ENCODE measurements around the gene DLGAP1.
A peak's percentile ranks its signal among the peaks of the same experiment; 100 is the strongest.

The DLGAP1 gene

DNA sequence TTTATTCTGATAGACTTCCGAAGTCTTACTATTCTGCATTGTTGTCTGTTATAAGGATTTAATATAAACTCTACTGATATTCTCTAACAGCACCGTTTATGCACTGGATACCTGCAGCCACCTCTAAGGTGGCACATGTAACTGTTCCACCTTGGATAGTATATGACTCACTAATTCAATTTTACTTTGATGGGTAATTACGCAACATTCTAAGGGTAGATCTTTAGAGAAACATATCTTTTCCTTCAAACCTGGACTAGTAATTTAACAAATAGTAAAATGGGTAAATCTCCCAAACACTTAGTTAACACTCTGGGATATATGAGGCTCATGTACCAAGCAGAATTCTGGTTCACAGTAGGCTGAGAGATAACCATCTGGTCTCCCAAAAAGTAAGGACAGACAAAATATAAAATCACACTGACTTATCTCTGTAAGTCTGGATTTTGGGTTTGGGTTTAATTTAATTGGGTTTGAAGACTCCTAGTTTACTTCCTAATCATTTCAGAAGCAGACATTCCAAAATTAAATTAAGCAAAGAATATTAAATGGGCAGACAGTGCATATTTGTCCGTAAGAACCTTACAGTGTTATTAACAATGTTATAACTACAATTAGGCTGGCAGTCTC, 590.3 kb downstream of the DLGAP1 start:
- DNase-seq (ENCODE audit: low read depth): no peak

DNA sequence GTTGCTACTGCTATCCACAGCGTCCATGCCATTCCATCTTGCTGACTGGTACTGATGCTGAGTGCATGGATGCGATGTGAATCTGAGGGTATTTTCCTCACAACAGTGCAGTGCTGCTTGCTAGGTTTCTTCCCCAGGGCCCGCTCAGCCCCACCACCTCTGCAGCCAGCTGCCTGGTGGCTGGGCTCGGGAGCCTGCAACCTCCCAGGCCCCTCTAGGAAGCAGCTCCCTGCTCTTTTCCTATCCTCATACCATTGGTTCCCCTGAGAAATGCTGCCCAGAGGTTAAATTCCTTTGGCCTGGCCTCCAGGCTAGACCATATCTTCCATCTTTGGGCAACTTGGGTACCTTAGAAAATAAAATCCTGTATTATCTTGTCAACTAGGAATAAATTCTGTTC, 591.5 kb downstream of the DLGAP1 start:
- DNase-seq (ENCODE audit: low read depth): no peak

DNA sequence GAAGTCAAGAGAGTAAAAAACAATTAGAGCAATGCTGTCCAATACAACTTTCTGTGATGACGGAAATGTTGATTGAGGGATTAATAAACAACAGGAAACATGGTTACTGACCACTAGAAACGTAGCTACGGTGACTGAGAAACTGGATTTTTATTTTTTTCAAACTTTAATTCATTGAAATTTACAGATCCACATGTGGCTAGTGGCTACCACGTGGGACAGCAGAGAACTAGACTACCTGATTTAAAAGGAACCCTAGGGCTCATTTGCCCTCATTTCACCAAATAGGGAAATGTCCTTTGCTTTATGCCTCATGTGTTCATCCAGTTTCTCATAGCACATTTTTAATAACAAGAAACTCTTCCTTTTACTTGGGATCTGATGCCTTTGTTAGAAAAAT, 592.1 kb downstream of the DLGAP1 start:
- DNase-seq (ENCODE audit: low read depth): no peak

DNA sequence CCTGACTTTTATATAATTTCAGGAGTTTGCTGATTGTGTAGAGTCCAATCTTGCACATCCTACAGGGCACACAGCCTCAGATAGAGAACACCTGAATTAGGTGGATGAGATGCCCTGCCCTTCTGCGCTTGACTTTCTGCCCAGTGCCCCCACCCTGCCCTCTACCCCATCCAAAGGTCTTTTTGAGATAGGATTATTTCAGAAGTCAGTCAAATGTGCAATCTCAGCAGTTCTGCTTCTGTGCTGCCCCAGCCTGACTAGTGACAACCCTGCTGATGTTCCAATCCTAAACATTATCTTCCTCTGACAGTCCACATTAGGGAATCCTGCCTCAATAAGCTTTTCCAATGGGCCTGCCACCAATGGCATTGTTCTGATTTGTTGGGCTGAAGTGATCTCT, 593.6 kb downstream of the DLGAP1 start:
- no peak for DNase-seq (ENCODE audit: low read depth)

DNA sequence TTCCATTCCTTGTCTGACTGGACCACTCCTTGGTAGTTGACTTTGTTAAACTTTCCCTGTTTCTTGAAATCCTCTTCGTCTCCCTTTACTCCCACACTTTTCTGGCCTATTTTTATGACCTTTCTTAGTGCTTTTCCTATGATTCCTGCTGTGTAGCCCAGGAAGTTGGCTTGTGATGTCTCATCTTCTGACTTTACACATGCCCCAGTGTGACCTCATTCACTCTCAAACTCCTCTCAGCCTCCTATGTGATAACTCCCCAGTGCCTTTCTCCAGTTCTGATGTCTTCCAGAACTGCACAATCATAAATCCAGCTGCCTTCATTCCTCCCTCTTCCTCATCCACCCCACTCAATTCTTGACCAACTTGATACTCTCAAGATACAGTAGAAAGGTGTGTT, 597.6 kb downstream of the DLGAP1 start:
- DNase-seq (ENCODE audit: low read depth): peak; percentile 97

DNA sequence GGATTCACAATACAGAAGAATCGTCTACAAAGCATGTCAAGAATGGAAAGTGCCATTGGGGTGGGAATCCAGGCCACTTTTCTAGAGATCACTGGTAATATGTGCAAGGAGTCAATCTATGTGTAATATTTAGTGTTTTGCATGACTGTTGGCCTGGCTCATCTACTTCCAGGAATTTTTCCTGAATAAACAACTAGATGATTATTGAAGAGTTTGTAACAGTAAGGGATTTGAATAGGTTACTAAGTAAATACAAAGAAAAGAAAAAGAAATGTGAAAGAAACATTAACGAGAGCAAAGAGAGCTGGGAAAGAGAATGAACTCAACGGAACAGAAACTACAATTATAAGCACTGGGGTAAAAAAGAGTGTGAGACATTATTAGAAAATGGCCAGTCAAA, 599.1 kb downstream of the DLGAP1 start:
- no peak for DNase-seq (ENCODE audit: low read depth)

DNA sequence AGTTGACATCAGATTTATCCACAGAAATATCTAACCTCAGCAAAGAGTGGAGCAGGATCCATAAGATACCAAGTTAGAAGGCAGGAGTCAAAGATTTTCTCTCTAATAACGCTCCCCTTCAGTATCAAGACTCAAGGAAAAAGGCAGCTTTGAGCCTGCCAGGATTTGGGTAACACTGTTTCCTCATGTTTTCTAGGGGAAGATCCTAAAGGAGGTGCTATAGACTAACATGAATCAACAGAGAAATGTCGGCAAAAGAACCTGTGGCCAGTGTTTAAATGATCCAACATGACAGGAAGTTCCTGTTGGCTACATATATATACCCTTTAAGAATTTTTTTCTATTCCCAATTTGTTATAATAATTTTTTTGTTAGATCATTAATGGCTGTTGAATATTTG, 602.8 kb downstream of the DLGAP1 start:
- no peak for DNase-seq (ENCODE audit: low read depth)

DNA sequence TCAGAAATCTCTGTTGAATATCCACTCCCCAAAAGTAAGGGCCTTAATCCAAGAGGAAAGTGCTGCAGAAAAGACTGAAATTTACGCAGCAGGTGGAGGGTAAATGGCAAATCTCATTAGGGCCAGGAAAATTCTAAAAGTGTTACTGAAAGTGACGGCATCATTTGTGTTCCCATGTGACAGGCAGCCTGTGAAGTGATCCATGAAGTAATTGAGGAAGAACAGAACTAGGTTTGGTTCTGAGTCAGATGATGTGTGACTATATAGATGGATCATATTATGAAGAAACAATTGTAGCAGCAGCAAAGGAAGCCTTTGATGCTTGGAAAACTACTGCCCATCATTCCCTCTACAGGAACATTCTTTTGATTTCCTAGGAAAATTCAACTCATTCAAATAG, 603.9 kb downstream of the DLGAP1 start:
- DNase-seq (ENCODE audit: low read depth): peak; percentile 13

DNA sequence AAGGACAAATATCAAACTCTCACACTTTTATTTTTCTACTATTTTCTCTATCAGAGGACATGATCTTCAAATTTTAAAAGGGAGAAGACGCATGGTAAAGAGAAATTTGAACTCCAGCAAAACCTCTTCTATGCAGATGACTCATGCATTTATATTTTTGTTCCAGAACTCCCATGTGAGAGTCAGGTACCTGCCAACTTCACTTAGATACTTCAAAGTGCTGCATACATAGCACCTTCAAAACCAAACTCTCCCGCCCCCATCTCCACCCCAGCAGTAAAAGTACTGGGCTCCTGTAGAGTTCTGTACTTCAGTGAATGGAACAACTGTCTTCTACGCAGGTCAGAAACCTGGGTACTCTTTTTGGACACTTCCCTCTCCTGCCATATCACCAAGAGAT, 606.8 kb downstream of the DLGAP1 start:
- DNase-seq (ENCODE audit: low read depth): no peak

DNA sequence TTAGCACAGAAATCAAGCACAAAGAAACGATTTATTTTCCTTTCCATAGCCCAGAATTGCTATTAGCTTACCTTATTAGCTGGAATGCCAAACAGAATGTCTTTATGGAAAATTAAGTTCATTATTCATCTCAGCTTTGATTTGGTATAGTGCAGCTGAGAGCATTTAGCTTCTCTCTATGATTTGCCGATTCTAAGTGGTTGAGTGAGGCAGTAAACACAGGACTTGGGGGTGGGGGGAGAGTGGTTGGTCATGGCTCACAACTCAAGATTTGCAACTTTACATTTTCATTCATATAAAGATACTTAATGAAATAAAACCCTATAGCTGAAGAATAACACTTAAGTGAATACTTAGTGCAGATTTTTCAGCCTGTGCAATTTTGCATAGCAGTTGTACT, 609.9 kb downstream of the DLGAP1 start:
- DNase-seq (ENCODE audit: low read depth): no peak

DNA sequence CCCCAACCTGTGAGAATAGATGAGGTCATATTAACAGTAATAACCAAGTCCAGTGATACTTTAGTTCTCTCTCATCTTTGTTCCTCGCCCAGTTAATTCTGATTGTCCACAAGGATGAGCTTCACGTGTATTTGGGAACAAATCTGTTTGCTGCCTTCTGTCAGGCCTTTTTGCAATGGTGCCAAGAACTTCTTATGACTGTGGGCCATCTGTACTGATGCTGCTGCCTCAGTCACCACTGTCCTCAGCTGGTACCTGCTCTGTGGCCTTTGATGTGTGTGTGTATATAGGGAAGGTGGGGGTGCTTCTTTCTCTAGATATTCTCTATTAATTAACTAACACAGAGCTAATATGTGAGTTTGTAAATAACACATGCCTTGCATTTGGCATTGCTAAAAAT, 612.3 kb downstream of the DLGAP1 start:
- no peak for DNase-seq (ENCODE audit: low read depth)

DNA sequence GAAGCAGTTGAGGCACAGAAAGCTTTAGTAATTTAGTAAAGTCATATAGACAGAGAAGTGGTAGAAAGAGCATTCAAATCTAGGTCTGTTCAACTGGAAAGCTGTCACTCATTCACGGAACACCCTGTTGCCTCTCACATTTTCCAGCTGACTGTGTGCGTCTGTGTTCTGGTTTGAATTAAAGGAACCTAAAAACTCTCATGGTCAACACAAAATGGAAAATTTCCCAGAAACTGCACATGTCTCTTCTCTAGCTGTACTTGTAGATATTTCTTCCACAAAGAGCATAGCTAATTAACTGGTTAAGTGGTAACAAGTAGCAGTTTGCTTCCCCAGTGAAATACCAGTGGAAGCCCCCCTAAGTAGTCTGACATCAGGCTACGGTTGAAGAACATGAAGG, 614.3 kb downstream of the DLGAP1 start:
- DNase-seq (ENCODE audit: low read depth): no peak

DNA sequence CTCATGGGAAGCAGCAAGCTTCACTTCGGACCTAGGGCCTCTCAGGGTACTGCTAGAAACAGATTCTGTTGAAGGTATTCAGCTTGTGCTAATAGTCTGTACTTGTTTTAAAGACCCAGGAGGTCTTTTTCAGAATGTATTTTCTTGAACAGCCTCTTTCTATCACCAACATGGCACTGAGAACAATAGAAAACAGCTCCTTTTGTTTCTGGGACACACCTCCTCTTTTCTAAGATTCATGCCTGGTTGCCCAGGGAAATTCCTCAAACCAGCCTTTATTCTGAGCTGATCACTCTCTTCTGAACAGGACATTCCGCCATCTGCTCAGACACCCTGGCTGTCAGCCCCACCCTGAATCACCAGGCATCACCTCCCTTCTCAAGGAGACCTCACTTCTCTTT, 615.5 kb downstream of the DLGAP1 start:
- DNase-seq (ENCODE audit: low read depth): no peak

DNA sequence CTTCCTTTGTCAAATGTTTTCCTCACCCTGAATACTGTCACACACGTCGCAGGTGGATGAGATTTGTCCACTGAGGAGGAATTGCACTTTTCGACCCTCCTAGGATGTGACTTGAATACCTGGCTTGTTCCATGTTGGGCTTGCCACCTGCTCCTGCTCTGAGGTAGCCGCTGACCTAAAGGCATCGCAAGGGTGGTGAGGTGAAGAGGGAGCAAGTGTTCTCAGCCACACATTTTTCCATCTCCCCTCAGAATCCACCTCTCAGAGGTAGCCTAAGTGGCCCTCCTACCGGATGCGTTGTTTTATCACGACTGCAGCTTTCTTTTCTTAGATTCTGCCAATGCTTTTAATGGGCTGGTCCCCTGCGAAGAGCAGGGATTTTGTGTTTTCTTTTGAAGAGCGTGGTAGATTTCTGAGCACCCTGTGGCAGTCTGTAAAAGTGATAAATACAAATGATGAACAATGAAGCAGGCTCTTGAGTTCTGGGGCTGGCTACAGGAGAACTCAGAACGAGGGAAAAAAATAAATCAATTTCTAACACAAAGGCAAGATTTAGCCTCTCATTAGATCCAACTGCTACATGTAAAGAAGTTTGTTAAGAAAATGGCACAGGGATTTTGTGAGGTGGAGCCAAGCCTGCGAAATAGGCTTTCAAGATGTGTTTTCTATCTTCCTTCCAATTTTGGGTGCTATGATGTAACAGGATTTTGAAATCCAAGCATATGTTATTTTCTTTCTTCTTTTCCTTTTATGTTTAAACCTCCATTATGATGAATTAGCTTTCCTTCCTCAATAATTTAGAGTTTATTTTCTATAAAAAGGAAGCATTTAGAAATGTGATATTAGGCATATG, 618.4 kb downstream of the DLGAP1 start:
- no peak for DNase-seq (ENCODE audit: low read depth)

DNA sequence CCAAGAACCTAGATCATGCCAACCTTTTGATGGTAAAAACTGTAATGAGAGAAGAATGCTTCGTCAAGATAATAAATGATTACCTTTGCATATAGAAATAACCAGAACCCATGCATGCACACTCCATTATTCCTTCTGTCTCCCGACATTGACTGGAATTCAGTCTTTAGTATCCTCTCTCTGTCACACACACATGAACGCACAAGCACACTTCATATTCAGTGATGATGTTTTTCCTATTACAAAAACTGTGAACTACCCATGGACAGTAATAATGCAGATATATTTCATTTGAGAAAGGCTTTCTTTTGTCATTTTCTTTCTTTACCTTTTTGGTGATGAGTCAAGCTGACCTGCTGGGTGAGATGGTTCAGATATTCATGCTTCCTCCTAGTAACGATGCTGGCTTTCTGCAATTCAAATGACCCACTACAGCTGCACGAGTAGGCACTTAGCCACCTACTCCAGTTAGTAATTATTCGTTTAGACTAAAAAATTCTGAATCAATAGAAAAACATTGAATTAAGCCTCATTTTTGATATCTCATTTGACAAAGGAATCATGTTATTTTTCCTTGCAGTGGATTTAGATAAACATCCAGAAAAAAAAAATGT, 623.0 kb downstream of the DLGAP1 start:
- DNase-seq (ENCODE audit: low read depth): no peak

DNA sequence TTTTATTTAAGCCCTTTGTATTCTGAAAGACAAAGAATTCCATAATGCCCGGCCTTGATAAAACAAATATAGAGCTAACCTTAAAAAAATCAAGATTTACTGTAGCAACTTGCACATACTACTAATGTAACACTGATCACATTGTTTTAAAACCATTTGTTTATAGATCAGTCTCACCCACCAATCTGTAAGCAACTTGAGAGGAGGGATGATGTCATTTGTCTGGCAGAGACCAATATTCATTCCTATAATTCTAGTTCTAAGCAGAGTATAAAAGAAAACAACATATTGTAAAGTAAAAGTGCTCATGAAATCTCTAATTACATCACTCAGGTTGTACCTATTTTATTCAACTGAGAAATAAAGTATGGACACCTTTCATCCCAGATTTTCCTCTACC, 624.5 kb downstream of the DLGAP1 start:
- no peak for DNase-seq (ENCODE audit: low read depth)

DNA sequence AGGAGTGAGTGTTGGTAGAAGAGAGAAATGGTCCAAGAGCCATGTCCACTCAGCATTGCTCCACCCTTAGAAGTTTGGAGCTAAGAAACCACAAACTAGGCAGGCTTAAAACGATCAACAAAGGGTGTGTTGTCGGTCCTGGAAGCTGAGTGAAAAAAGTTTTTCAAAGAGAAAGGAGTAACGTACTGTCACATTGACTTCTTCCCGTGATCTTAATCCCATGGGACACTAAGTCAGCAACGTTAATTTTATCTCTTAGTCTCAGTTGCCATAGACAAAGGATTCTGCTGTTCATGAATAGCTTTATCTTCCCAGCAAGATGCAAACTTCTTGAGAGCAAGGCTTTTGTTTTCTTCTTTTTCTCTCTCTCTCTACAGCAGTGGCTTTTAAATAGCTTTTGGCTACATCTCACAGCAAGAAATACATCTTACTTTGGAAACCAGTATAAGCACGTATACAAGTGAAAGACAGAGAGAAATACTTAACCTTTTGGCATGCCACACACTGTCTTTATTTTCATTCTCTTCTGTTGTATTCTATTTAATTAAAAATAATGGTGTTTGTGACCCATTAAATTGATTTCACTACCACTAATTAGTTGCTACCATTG, 627.8 kb downstream of the DLGAP1 start:
- DNase-seq (ENCODE audit: low read depth): no peak

DNA sequence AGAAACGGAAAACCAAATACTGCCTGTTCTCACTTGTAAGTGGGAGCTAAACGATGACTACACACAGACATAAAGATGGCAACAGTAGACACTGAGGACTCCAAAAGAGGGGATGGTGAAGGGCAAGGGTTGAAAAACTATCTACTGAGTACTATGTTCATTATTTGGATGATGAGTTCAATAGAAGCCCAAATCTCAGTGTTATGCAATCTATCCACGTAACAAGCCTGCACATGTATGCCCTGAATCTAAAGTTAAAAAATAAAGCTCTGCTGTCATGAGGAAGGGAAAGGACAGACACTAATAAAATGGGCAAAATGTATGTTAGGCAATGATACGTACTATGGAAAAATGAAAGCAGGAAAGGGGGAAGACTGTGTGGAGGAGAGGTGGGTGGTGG, 629.1 kb downstream of the DLGAP1 start:
- no peak for DNase-seq (ENCODE audit: low read depth)

DNA sequence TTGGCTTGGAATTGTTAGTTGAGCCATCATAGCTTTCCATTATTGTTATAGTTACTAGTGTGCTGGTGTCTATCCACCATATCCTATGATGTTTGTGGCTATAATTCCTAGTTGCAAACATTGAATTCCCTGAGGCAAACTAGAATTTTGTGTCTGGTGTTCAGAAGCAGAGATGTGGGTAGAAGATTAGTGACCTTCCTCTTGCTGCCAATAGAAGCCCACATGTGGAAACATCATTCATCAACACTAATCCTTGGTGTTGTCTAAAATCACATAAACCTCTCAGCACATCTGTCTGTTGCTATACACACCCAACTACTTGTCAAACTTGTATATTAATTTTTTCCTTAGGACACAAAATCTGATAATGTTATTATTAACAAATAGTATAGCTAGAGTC, 631.0 kb downstream of the DLGAP1 start:
- peak; percentile 59 for DNase-seq (ENCODE audit: low read depth)

DNA sequence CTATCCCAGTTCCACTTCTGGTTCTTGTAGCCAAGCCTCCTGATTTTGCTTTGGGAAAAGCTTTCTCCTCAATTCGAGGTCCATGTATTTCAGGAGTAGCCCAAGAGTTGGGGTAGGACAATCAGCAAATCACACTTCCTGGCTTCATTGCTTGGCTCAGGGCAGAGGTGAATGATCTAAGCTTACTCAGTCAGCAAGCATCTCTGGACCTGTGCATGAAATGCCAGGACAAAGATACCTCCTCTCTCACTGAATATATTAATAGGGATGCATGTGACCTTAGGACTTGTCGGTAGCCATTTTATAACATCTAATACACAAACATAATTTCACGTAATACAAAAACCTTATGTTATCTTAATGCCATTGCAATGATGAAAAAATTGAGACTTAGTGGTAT, 632.0 kb downstream of the DLGAP1 start:
- no peak for DNase-seq (ENCODE audit: low read depth)

DNA sequence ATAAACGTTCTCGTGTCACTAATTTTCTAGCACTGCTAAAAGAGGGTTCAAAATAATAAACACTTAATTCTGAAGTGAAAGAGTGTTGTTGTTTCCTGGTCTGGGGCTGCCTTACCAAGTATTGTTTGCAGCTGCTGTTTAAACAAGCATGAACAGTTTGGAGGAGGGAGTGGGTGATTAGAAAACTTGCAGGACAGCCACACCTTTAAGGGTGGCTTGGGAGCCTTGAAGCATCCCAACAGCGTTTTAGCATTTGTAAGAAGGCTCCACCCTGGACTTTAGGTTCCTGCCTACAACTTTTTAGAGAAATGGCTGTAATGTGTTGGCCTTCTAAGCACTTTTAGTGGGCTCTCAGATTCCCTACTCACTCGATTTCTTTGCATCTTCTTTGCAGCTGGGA, 633.6 kb downstream of the DLGAP1 start:
- no peak for DNase-seq (ENCODE audit: low read depth)

DNA sequence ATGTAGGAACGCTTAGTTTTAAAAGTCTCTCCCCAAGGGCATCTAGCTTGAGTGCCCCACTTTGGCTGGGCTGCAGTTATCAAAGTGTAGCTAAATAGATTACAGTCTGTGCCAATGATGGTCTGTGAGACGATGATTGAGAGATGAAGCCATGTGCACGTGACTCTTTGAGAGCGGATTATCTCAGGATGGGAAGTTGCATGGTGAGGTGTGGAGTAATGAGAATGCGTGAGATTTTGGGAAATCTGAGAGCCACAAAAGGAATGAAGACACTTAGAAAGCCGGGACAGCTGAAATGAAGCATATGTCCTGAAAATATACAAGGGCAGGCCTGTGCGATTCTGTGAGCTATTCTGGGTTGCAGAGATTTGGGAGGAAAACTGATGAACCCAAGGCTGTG, 635.1 kb downstream of the DLGAP1 start:
- DNase-seq (ENCODE audit: low read depth): no peak

Data from amniotic epithelial cell (primary cell).